ENCODE measurements around the gene PLAGL2. TPM values are rescaled to one million over a fixed set of nuclear protein-coding genes. Genes with fewer than 3 reads are reported as not detected.

Gene PLAGL2
- total and polyA plus RNA-seq, 9 of the 15 experiments (the other 6 are each of a cell fraction or from before 2014, with no cell fraction given): 3.1 to 24.3 (median 6.4) TPM

DNA sequence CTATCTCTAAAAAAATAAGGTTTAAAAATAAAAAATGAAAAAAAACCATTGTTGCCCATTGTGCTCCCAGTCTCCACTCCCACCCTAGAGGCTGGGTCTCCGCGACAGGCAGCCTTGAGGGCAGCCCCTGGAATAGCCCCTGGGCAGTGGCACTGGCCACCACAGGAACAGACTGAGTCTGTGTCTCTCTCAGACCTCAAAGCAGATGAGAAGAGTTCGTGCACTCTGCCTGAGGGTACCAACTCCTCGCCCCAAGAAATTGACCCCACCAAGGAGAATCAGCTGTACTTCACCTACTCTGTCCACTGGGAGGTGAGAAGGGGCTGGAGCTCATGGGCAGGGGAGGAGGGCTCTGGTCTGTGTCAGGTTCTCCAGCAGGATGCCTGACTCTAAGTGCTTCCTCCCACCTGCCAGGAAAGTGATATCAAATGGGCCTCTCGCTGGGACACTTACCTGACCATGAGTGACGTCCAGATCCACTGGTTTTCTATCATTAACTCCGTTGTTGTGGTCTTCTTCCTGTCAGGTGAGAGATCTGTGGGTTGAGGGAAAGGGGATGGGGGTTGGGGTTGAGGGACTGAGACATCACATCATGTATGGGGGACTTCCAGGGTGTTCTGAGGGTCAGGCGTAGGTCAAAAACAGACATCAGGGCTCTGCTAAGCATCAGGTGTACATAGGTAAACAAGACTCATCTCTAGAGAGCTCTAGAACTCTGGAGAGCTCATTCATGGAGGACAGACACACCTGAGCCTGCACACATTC lies 62.5 kb downstream of the PLAGL2 start (continued):
- TF ChIP-seq, protein P1, sequence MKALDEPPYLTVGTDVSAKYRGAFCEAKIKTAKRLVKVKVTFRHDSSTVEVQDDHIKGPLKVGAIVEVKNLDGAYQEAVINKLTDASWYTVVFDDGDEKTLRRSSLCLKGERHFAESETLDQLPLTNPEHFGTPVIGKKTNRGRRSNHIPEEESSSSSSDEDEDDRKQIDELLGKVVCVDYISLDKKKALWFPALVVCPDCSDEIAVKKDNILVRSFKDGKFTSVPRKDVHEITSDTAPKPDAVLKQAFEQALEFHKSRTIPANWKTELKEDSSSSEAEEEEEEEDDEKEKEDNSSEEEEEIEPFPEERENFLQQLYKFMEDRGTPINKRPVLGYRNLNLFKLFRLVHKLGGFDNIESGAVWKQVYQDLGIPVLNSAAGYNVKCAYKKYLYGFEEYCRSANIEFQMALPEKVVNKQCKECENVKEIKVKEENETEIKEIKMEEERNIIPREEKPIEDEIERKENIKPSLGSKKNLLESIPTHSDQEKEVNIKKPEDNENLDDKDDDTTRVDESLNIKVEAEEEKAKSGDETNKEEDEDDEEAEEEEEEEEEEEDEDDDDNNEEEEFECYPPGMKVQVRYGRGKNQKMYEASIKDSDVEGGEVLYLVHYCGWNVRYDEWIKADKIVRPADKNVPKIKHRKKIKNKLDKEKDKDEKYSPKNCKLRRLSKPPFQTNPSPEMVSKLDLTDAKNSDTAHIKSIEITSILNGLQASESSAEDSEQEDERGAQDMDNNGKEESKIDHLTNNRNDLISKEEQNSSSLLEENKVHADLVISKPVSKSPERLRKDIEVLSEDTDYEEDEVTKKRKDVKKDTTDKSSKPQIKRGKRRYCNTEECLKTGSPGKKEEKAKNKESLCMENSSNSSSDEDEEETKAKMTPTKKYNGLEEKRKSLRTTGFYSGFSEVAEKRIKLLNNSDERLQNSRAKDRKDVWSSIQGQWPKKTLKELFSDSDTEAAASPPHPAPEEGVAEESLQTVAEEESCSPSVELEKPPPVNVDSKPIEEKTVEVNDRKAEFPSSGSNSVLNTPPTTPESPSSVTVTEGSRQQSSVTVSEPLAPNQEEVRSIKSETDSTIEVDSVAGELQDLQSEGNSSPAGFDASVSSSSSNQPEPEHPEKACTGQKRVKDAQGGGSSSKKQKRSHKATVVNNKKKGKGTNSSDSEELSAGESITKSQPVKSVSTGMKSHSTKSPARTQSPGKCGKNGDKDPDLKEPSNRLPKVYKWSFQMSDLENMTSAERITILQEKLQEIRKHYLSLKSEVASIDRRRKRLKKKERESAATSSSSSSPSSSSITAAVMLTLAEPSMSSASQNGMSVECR (CRISPR knock-in tag; IDR thresholded peaks at IDR 0.05): no peak
- TF ChIP-seq SNRNP70 (optimal IDR thresholded peaks at IDR 0.05; ENCODE audit: low read depth, low read length) (no peak), XRCC5 (IDR thresholded peaks at IDR 0.05; ENCODE audit: low read depth, low read length) (no peak), GATA2 (CRISPR knock-in tag; IDR thresholded peaks at IDR 0.05) (no peak), CHCHD3 (CRISPR knock-in tag; IDR thresholded peaks at IDR 0.05) (no peak), RAD21 (CRISPR knock-in tag; conservative IDR thresholded peaks at IDR 0.05 in 1 of 2, IDR thresholded peaks at IDR 0.05 in 1 of 2) (no peak)
- TF ChIP-seq, protein P2, sequence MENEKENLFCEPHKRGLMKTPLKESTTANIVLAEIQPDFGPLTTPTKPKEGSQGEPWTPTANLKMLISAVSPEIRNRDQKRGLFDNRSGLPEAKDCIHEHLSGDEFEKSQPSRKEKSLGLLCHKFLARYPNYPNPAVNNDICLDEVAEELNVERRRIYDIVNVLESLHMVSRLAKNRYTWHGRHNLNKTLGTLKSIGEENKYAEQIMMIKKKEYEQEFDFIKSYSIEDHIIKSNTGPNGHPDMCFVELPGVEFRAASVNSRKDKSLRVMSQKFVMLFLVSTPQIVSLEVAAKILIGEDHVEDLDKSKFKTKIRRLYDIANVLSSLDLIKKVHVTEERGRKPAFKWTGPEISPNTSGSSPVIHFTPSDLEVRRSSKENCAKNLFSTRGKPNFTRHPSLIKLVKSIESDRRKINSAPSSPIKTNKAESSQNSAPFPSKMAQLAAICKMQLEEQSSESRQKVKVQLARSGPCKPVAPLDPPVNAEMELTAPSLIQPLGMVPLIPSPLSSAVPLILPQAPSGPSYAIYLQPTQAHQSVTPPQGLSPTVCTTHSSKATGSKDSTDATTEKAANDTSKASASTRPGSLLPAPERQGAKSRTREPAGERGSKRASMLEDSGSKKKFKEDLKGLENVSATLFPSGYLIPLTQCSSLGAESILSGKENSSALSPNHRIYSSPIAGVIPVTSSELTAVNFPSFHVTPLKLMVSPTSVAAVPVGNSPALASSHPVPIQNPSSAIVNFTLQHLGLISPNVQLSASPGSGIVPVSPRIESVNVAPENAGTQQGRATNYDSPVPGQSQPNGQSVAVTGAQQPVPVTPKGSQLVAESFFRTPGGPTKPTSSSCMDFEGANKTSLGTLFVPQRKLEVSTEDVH (IDR thresholded peaks at IDR 0.05; ENCODE audit: low read depth, partially characterized antibody): no peak
- TF ChIP-seq, protein P3, sequence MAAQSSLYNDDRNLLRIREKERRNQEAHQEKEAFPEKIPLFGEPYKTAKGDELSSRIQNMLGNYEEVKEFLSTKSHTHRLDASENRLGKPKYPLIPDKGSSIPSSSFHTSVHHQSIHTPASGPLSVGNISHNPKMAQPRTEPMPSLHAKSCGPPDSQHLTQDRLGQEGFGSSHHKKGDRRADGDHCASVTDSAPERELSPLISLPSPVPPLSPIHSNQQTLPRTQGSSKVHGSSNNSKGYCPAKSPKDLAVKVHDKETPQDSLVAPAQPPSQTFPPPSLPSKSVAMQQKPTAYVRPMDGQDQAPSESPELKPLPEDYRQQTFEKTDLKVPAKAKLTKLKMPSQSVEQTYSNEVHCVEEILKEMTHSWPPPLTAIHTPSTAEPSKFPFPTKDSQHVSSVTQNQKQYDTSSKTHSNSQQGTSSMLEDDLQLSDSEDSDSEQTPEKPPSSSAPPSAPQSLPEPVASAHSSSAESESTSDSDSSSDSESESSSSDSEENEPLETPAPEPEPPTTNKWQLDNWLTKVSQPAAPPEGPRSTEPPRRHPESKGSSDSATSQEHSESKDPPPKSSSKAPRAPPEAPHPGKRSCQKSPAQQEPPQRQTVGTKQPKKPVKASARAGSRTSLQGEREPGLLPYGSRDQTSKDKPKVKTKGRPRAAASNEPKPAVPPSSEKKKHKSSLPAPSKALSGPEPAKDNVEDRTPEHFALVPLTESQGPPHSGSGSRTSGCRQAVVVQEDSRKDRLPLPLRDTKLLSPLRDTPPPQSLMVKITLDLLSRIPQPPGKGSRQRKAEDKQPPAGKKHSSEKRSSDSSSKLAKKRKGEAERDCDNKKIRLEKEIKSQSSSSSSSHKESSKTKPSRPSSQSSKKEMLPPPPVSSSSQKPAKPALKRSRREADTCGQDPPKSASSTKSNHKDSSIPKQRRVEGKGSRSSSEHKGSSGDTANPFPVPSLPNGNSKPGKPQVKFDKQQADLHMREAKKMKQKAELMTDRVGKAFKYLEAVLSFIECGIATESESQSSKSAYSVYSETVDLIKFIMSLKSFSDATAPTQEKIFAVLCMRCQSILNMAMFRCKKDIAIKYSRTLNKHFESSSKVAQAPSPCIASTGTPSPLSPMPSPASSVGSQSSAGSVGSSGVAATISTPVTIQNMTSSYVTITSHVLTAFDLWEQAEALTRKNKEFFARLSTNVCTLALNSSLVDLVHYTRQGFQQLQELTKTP (IDR thresholded peaks at IDR 0.05; ENCODE audit: low read depth in 1 of 2, partially characterized antibody in 2 of 2): no peak
